ENCODE results near the gene MAIP1. TPM values are rescaled to one million over a fixed set of nuclear protein-coding genes. Genes with fewer than 3 reads are reported as not detected.

The MAIP1 gene
- polyA plus RNA-seq, 1 of the 3 experiments (the other 2 are of a cell fraction) = 11.5 TPM

- H3K4me1 ChIP-seq (ENCODE audit: control insufficient read depth in 1 of 2, insufficient read depth in 2 of 2, low read depth in 1 of 2, low read length in 1 of 2) = peaks cover 3 to 4% of the 10 kb centered on the region in 2 experiments; a peak in 3 of 4 replicates
- peaks cover 0 to 15% of the 10 kb centered on the region in 2 experiments for H3K36me3 ChIP-seq (replicated peaks in 1 of 2; ENCODE audit: control insufficient read depth in 1 of 2, insufficient read depth in 2 of 2, low read length in 1 of 2)
- peak; percentile 95 for DNase-seq
- peak within 1 kb of the TSS; percentile 88 to 94 for H3K27ac ChIP-seq (ENCODE audit: low read depth in 2 of 2, low read length in 1 of 2)
- H3F3A ChIP-seq (replicated peaks; ENCODE audit: insufficient read depth) = peaks cover 9% of the 10 kb centered on the region
- TF ChIP-seq RXRA (IDR thresholded peaks at IDR 0.05; ENCODE audit: borderline replicate concordance, low read depth) (no peak), REST (IDR thresholded peaks at IDR 0.05; ENCODE audit: low read depth, low read length) (no peak), CTCF (IDR thresholded peaks at IDR 0.05) (no peak), TAF1 (IDR thresholded peaks at IDR 0.05; ENCODE audit: borderline replicate concordance, low read depth, low read length) (peak; percentile 58), GABPA (IDR thresholded peaks at IDR 0.05; ENCODE audit: low read depth) (no peak), GATA2 (CRISPR knock-in tag; IDR thresholded peaks at IDR 0.05) (no peak), FOXJ3 (CRISPR knock-in tag; IDR thresholded peaks at IDR 0.05) (peak; percentile 48; the same call in 1 of the 2 replicates), NRF1 (IDR thresholded peaks at IDR 0.05; ENCODE audit: low read depth, low read length) (peak; percentile 56), NFIC (IDR thresholded peaks at IDR 0.05; ENCODE audit: borderline replicate concordance) (no peak), SMC3 (IDR thresholded peaks at IDR 0.05; ENCODE audit: low read depth, low read length) (no peak), EP300 (IDR thresholded peaks at IDR 0.05; ENCODE audit: borderline replicate concordance in 1 of 2, low read depth in 1 of 2, low read length in 1 of 2) (peak in 1 of 2 experiments; percentile 31; a peak in 2 of 4 replicates), TEAD4 (IDR thresholded peaks at IDR 0.05; ENCODE audit: borderline replicate concordance, insufficient read depth) (0 out of 2 replicates have a peak, but pooled peaks have one; percentile 13), FOXM1 (IDR thresholded peaks at IDR 0.05; ENCODE audit: low read depth) (peak; percentile 68; the same call in 1 of the 2 replicates), CHD2 (IDR thresholded peaks at IDR 0.05; ENCODE audit: low read length, partially characterized antibody) (peak; percentile 59), RFX5 (IDR thresholded peaks at IDR 0.05; ENCODE audit: low read length) (0 out of 2 replicates have a peak, but pooled peaks have one; percentile 24), MXI1 (IDR thresholded peaks at IDR 0.05; ENCODE audit: low read depth, low read length) (peak; percentile 89), ZBTB33 (IDR thresholded peaks at IDR 0.05; ENCODE audit: borderline replicate concordance, low read depth) (no peak), YY1 (IDR thresholded peaks at IDR 0.05; ENCODE audit: low read depth) (peak; percentile 2; the same call in 1 of the 2 replicates), POLR2AphosphoS5 (IDR thresholded peaks at IDR 0.05; ENCODE audit: low read depth, low read length) (peak; percentile 77; the same call in 1 of the 2 replicates), SIN3A (IDR thresholded peaks at IDR 0.05; ENCODE audit: borderline replicate concordance, low read depth, low read length) (peak; percentile 93)
- TF ChIP-seq, protein P1, sequence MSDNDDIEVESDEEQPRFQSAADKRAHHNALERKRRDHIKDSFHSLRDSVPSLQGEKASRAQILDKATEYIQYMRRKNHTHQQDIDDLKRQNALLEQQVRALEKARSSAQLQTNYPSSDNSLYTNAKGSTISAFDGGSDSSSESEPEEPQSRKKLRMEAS (IDR thresholded peaks at IDR 0.05; ENCODE audit: low read depth) = peak; percentile 74
- TF ChIP-seq, protein P2, sequence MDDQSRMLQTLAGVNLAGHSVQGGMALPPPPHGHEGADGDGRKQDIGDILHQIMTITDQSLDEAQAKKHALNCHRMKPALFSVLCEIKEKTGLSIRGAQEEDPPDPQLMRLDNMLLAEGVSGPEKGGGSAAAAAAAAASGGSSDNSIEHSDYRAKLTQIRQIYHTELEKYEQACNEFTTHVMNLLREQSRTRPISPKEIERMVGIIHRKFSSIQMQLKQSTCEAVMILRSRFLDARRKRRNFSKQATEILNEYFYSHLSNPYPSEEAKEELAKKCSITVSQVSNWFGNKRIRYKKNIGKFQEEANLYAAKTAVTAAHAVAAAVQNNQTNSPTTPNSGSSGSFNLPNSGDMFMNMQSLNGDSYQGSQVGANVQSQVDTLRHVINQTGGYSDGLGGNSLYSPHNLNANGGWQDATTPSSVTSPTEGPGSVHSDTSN (IDR thresholded peaks at IDR 0.05) = peak; percentile 33; the same call in 1 of the 2 replicates
- H3K27me3 ChIP-seq (ENCODE audit: insufficient read depth) = no peaks in the 10 kb centered on the region
- H2AFZ ChIP-seq (ENCODE audit: low read depth) = peak within 1 kb of the TSS; percentile 97
- peaks cover 44% of the 10 kb centered on the region for H3K79me2 ChIP-seq (ENCODE audit: insufficient read depth)
- WGBS (ENCODE audit: low lambda C conversion rate) = 2% methylated on average over 38 of the region's 85 CpGs
- peak within 1 kb of the TSS; percentile 89 for H3K4me2 ChIP-seq
- peaks cover 16% of the 10 kb centered on the region for H4K20me1 ChIP-seq (ENCODE audit: insufficient read depth)
- POLR2A ChIA-PET = no interaction called here
- peak within 1 kb of the TSS; percentile 87 for H3K9ac ChIP-seq
- no peaks in the 10 kb centered on the region for H3K9me2 ChIP-seq
- H3K9me3 ChIP-seq = no peaks in the 10 kb centered on the region
- CTCF ChIA-PET = interaction anchor here (1.0 kb wide), 1 partner anchor 11 kb away, joined by 3 read pairs; no protein-coding TSS in a partner anchor
- H3K4me3 ChIP-seq (ENCODE audit: low read depth in 2 of 2, low read length in 1 of 2) = peak within 1 kb of the TSS; percentile 94 to 97
Observed at GRCh38 chr2:199911052-199911876, 44.1 kb upstream of the MAIP1 start, which contains the start of gene C2orf69. Gene C2orf69 (plus strand): TSS chr2:199911293. CDS start chr2:199911439, 146 bp downstream.
